ENCODE results near the gene HK1.
"Not testable (repeated sequence)": the region's sequence is repeated elsewhere in the genome, so short reads cannot be mapped to it uniquely, and the experiment has no call there.

Gene HK1

DNA sequence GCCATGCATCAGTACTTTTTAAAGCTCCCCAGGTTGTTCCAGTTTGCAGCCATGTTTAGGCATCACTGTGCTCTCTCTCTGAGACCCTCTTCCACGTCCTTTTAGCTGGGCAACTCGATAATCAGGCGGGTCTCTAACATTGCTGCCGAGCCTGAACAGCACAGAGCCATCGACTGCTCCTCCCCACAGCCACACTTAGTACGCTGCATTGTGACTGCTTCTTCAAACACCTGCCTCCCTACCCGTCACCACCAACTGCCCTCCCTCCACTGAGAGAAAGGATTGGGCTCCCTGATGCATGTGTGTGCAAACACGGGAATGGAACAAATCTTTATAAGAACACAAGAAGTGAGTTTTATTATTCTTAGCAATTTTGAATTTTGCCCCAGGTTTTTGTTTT is 149.9 kb downstream of the HK1 start:
- DNase-seq: no peak

DNA sequence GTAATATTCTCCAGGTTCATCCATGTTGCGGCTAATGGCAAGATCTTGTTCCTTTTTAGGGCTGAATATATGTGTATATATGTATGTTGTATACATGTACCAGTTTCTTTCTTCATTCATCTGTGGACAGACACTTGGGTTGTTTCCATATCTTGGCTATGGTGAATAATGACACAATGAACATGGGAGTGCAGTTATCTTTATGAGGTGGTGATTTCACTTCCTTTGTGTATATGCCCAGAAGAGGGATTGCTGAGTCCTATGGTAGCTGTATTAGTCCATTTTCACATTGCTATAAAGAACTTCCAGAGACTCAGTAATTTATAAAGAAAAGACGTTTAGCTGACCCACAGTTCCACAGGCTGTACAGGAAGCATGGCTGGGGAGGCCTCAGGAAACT is 155.9 kb downstream of the HK1 start:
- no peak for DNase-seq

DNA sequence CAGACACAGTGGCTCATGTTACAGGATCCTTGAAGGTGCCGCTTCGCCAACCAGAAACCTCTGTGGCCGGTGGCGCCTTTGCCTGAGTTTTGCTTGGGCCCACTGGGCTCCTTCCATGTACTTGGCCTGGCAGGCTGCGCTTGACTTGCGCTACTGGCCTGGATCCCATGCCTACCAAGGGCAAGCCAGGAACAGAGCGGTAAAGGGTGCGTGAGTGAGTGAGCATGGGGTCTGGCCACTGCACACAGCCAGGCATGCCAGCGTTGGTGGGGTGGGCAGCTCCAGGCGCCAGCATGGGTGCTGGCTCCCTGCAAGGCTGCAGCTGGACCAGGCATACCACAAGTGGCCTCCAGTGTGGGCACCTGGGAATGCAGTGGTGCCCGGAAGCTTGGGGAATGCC is 156.6 kb downstream of the HK1 start:
- DNase-seq: no peak

DNA sequence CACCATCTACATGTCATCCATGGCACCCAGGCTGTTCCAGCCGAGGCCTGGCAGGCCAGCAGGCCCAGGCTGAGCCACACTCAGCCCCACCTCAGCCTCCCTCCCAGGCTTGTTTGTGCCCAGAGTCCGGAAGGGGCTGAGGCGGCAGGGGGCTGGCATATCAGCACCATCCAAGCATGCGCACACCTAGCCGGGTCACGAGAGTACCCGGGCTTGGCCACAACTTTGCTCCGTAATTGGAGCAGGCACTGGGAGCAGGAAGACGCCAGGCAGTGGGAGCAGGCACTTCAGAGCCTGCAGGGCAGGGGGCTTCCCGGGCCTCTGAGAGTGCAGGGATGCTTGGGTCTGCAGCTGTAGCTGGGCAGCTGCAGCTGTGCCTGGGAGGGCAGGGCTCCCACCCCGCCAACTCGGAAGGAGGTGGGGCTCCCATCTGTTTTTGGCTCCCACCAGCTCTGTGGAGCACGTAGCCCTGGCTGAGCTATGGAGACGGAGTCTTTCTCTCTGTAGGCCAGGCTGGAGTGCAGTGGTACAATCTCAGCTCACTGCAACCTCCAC is 157.7 kb downstream of the HK1 start:
- no peak for DNase-seq

DNA sequence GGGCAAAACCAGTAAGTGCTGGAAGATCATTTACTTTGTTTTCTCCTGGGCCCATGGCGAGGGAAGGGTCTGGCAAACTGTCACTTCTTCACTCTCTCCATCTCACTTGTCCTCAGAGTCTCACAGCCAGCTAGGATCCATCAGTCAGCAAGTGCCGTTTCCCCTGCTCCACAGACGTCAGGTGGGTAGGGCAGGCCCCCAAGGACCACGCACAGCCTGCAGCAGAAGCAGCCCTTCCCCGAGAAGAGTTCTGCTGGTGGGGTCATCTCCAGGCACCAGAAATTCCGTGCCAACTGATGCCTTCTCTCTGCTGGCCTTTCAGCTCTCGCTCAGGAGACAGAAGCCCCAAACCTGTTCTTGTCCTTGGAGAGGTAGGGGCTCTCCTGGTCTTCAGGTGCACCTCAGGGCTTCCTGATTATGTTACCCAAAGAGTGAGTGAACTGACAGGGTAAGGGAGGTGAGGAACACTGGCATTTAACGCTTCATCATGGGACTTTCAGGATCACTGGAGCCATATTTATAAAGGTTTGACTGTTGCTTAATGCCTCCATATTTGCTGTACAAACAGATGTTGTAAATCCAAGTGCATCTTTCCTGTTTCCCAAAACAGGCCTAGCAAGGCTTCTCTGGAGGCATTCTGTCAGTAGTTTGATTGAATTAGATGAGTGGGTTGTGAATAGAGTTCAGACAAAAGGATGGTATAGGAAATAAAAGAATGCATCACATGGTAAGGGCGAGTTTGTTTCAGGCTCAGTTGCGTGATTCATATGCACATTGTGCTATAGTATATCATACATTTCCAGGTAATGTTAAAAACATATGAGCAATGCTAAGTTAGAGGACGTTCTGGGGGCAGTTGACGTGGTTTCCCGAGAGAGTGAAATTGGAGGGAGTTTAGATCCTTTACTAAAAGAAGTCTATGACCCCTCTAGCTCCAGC is 159.3 kb downstream of the HK1 start:
- no peak for DNase-seq

DNA sequence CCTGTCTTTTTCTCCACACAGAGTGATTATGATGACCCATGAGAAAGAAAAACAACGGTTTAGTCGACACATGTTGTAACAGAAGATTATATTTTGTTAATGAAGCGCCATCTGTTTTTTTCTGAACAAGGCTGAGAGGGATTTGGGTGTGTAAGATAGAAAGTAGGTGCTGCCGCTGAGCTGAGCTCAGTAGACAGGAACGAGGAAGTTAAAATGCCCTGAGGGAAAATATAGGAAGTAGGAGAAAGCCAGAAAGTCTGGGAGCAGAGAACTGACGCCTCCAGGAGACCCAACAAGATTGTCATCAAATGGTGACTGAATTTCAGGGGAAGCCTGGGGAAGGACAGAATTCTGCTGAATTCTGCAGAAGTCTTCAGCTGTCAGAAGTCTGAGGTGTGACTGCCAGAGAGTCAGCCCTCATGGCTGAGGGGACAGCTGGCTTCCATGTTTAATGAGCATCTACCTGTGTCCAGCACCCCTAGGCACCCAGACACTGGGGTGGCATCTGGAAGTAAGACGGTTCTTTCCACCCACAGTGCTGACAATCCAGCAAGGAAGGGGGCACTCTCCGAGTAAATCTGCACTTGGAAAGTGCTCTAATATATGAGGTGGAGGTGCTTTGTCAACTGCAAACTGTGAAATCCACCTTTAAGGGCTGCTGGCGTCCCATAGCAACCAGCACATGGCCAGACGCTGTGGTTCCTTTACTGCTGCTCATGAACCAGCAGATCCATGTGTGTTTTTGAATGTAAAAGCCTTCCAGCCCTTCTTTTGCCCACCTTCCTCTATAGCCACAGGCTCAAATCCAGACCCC is 160.4 kb downstream of the HK1 start:
- DNase-seq: no peak

DNA sequence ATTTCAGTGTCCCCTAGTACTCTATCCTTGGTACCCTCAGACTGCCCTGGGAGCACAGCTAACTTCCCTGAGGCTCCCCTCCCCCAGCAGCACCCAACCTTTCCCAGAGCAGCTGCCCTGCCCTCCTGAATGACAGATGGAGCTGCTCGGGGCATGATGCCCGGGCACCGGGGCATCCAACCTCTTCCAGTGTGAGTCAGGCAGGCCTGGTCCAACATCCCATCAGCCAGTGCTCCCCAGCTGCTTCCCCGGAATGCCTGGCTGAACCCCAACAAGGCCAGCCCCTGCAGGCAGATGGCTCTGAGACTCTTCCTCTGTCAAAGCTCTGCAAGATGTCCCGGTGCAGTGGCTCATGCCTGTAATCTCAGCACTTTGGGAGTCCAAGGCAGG is 161.0 kb downstream of the HK1 start:
- no peak for DNase-seq

DNA sequence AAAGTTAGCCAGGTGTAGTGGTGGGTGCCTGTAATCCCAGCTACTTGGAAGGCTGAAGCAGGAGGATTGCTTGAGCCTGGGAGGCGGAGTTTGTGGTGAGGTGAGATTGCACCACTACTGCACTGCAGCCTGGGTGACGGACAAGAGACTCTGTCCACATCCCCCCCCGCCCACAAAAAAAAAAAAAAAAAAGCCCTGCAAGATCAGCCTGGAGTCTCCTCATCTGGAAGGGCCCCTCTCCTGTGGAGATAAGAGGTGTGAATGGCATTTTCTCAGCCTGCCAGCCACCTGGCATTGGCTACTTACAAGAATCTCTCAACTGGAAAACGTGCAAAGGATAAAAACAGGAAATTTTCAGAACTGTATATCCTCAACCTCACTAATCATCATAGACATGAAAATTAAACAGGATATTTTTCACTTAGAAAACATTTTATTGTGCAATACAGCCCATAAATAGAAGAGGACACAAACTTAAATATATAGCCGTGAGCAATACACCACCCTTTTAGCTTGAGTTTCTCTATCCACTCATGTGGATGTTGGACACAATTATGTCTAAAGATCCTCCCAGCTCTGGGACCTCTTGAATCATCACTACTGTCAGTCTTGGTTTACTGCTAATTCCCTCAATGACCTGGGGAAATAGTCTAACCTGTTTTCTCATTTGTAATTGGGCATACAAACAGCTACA is 161.7 kb downstream of the HK1 start:
- DNase-seq: no peak

DNA sequence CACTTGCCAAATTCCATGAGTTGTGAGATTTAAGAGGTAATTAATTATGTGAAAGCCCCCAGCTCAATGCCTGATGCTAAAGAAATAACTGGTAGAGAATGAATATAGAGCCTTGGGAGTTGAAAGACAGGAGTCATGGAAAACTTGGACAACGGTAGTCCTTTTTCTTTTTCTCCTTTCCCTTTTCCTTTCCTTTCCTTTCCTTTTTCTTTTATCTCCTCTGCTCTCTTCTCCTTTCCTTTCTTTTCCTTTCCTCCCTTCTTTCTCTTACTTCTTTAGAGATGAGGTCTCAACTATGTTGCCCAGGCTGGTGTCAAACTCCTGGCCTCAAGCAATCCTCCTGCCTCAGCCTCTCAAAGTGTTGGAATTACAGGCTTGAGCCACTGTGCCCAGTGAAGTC is 165.1 kb downstream of the HK1 start:
- no peak for DNase-seq

DNA sequence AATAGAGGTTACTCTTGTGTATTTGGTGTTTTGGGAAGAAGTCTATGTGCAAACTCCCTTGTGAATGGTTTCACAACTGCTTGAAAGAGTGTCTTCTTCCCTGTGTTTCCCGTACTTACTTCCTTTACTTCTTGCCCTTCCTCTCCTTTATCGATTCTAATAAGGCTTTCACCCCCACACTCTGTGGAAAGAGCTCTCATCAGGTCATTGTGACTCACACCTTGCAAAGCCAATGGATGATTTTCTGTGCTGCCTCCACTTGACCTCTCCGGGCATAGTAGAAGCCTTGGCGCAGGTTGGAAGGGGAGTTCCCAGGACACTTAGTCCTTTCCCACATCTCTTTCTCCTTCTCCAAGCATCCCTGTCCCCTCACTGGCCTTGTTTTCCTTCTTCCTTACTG is 166.7 kb downstream of the HK1 start:
- no peak for DNase-seq

DNA sequence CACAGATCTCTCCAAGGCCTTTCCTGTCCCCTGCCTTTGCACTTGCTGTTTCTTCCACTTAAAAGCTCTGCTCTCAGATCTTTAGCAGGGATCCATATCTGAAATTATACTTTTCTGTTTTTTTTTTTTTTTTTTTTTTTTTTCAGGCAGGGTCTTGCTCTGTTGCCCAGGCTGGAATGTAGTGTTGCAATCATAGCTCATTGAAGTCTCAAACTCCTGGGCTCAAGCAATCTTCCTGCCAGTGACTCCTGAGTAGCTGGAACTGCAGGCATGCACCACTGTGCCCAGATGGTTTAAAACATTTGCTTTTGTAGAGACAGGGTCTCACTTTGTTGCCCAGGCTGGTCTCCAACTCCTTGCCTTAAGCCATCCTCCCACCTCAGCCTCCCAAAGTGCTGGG is 167.9 kb downstream of the HK1 start:
- DNase-seq: no peak

DNA sequence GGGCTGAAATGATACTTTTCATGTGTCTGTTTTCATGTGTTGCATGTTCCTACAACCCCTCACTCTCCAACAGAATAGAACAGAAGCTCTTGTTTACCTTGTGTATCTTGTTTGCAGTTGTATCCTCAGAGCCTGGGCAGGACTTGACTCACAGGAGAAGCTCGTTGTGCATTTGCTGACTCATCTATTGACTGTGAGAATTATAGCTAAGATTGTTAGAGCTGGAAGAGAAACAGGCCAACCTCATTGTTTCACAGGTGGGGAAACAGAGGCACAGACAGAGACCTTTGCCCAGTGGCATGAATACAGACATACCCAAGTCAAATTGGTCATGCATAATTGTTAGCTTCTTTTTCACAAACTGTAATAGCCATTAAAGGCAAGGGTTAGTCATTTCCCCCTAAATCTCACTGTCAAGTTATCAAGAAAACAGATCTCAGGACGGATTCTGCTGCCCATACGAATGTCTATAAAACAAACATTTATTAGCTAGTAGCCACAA is 168.4 kb downstream of the HK1 start:
- no peak for DNase-seq

DNA sequence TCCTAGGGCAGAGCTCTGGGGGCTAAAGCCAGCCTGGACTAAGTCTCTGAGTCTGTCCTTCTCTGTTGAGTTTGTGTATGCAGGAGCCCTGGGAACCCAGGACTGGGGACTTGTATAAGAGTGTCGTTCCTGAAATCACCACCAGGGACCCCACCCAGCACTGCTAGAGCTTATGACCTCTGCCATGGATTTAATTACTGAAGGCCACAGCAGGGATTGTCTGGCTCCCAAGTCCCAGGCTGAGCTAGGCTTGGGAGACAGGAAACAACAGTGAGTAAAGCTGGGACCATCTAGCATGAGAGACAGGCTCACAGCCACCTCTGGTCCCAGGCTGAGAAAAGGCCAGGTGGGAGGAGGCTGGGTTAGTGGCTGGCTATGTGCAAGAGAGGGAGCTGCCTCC is 171.5 kb downstream of the HK1 start:
- no peak for DNase-seq

DNA sequence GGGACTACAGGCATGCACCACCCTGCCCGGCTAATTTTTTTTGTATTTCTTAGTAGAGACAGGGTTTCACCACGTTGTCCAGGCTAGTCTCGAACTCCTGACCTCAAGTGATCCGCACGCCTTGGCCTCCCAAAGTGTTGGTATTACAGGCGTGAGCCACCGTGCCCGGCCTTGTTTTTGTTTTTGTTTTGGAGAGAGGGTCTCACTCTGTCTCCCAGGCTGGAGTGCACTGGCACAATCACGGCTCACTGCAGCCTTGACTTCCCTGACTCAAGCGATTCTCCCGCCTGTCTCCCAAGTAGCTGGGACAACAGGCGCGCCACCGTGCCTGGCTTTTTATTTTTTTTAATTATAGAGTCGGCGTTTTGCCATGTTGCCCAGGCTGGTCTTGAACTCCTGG is 172.1 kb downstream of the HK1 start:
- not testable (repeated sequence) for DNase-seq

DNA sequence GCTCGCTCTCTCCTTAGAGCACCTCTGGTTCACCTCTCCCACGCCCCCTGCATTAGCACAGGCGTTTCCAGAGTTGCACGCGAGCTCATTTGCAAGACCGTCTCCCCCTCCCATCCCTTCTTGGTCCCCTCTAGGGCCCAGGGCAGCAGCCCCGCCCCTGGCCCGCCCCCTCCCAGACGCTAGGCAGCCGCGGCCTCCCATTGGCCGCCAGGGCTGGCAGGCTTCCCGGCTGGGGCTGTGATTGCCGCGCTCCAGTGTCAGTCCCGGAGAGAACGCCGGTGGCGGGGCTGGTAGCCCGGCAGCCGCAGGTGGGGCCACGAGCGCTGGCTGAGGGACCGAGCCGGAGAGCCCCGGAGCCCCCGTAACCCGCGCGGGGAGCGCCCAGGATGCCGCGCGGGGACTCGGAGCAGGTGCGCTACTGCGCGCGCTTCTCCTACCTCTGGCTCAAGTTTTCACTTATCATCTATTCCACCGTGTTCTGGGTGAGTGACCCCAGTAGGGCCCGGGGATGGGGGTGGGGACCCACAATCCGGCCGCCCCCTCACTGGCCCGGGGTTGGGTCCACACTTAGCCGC is 173.0 kb downstream of the HK1 start, which contains the start of gene TSPAN15:
Gene TSPAN15, plus strand, starts transcription at position 257 of the 575 bp plus-strand sequence. Its CDS starts 130 bp downstream, at position 387.
- DNase-seq: peak; percentile 75

Data from activated CD4-positive, CD25-positive, alpha-beta regulatory T cell treated with anti-CD3 and anti-CD28 coated beads, Interleukin-2, amount 50 U/mL, for 72 hours (primary cell).